ENCODE measurements around the gene BTBD19.

GRCh38 chr1:44806704-44807363, 1.5 kb upstream of the BTBD19 start, which contains the start of gene DYNLT4:
- TF ChIP-seq, protein P1, sequence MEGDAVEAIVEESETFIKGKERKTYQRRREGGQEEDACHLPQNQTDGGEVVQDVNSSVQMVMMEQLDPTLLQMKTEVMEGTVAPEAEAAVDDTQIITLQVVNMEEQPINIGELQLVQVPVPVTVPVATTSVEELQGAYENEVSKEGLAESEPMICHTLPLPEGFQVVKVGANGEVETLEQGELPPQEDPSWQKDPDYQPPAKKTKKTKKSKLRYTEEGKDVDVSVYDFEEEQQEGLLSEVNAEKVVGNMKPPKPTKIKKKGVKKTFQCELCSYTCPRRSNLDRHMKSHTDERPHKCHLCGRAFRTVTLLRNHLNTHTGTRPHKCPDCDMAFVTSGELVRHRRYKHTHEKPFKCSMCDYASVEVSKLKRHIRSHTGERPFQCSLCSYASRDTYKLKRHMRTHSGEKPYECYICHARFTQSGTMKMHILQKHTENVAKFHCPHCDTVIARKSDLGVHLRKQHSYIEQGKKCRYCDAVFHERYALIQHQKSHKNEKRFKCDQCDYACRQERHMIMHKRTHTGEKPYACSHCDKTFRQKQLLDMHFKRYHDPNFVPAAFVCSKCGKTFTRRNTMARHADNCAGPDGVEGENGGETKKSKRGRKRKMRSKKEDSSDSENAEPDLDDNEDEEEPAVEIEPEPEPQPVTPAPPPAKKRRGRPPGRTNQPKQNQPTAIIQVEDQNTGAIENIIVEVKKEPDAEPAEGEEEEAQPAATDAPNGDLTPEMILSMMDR (optimal IDR thresholded peaks at IDR 0.05 in 1 of 3, IDR thresholded peaks at IDR 0.05 in 1 of 3, conservative IDR thresholded peaks at IDR 0.05 in 1 of 3; ENCODE audit: extremely low read depth in 1 of 3, insufficient read depth in 2 of 3, low read length in 3 of 3), result no peak
- TF ChIP-seq EZH2 (IDR thresholded peaks at IDR 0.05; ENCODE audit: low read length), result no peak
